Liver (tissue), 9 donors: Measurements from ENCODE around the gene DIP2C. TPM values are rescaled to one million over a fixed set of nuclear protein-coding genes. Genes with fewer than 3 reads are reported as not detected.

ENCODE experiments used
- DNase-seq: peaks from one replicate; pipeline ENCODE4 v3.0.0-alpha.2; 2017; ENCODE audit warnings: low spot score
- H3K27ac ChIP-seq, 2 donors: one replicate each; pipeline ENCODE4 v1.7.0; 2013; ENCODE audit warnings: inconsistent platforms in 2 of 2, low read length in 2 of 2, control low read depth in 1 of 2, low read depth in 1 of 2, mild to moderate bottlenecking in 1 of 2
- H3K27me3 ChIP-seq, 4 donors: one replicate each; pipeline versions ENCODE4 v1.6.1 to v1.7.0; 2013; ENCODE audit warnings: low read length in 3 of 4, inconsistent platforms in 1 of 4, mild to moderate bottlenecking in 1 of 4, moderate library complexity in 1 of 4; ENCODE audit not compliant: control insufficient read depth in 4 of 4, insufficient read depth in 4 of 4
- H3K36me3 ChIP-seq, 4 donors: one replicate each; pipeline versions ENCODE4 v1.6.1 to v1.7.0; 2013; ENCODE audit warnings: low read length in 3 of 4, mild to moderate bottlenecking in 3 of 4, low read depth in 1 of 4, moderate library complexity in 1 of 4; ENCODE audit not compliant: control insufficient read depth in 4 of 4, insufficient read depth in 3 of 4
- H3K4me1 ChIP-seq, 4 donors: one replicate each; pipeline versions ENCODE4 v1.6.1 to v1.7.0; 2013; ENCODE audit warnings: low read length in 3 of 4, mild to moderate bottlenecking in 3 of 4, moderate library complexity in 1 of 4; ENCODE audit not compliant: control insufficient read depth in 4 of 4, insufficient read depth in 4 of 4
- H3K4me3 ChIP-seq, 3 donors: one replicate each; pipeline versions ENCODE4 v1.6.1 to v1.7.0; 2013; ENCODE audit warnings: low read length in 3 of 3, control low read depth in 1 of 3, low read depth in 1 of 3, mild to moderate bottlenecking in 1 of 3
- H3K9ac ChIP-seq, 2 donors: one replicate each; pipeline ENCODE4 v1.7.0; 2013; ENCODE audit warnings: low read length in 2 of 2, mild to moderate bottlenecking in 2 of 2, moderate library complexity in 2 of 2, control low read depth in 1 of 2, low read depth in 1 of 2
- H3K9me3 ChIP-seq, 4 donors: one replicate each; pipeline versions ENCODE4 v1.6.1 to v1.7.0; 2013; ENCODE audit warnings: low read length in 3 of 4; ENCODE audit not compliant: control insufficient read depth in 4 of 4
- ATF3 ChIP-seq: IDR thresholded peaks from 2 replicates; pipeline ENCODE4 v1.6.1; 2016; ENCODE audit warnings: antibody characterized with exemption
- CTCF ChIP-seq: fragments of 150-350 bp; IDR thresholded peaks from 2 replicates; pipeline ENCODE4 v1.5.1; 2017; ENCODE audit warnings: improper control_type of control experiment, low read depth, low read length; ENCODE audit not compliant: missing input control
- EGR1 ChIP-seq, 2 donors: IDR thresholded peaks; 2 replicates each; pipeline ENCODE4 v1.6.1; 2016 to 2018; ENCODE audit warnings: antibody characterized with exemption in 2 of 2, low read depth in 2 of 2
- FOXA1 ChIP-seq: IDR thresholded peaks from 2 replicates; pipeline ENCODE4 v1.6.1; 2016; ENCODE audit warnings: antibody characterized with exemption
- FOXA2 ChIP-seq: IDR thresholded peaks from 2 replicates; pipeline ENCODE4 v1.6.1; 2016; ENCODE audit warnings: antibody characterized with exemption
- GABPA ChIP-seq, 2 donors: IDR thresholded peaks in 1 of 2; conservative IDR thresholded peaks in 1 of 2; 2 replicates each; pipeline ENCODE4 v1.6.1; 2016; ENCODE audit warnings: antibody characterized with exemption in 2 of 2, mild to moderate bottlenecking in 1 of 2, moderate library complexity in 1 of 2
- HNF4A ChIP-seq, 2 donors: conservative IDR thresholded peaks; 2 replicates each; pipeline ENCODE4 v1.6.1; 2016; ENCODE audit warnings: antibody characterized with exemption in 2 of 2, mild to moderate bottlenecking in 2 of 2
- HNF4G ChIP-seq: IDR thresholded peaks from 2 replicates; pipeline ENCODE4 v1.6.1; 2016; ENCODE audit warnings: antibody characterized with exemption
- JUND ChIP-seq, 2 donors: IDR thresholded peaks; 2 replicates each; pipeline ENCODE4 v1.6.1; 2016; ENCODE audit warnings: antibody characterized with exemption in 2 of 2
- NR2F2 ChIP-seq: IDR thresholded peaks from 2 replicates; pipeline ENCODE4 v1.6.1; 2016; ENCODE audit warnings: antibody characterized with exemption
- RAD21 ChIP-seq, 2 donors: IDR thresholded peaks; 2 replicates each; pipeline ENCODE4 v1.6.1; 2016; ENCODE audit warnings: antibody characterized with exemption in 2 of 2, mild to moderate bottlenecking in 2 of 2
- REST ChIP-seq: IDR thresholded peaks from 2 replicates; pipeline ENCODE4 v1.6.1; 2016; ENCODE audit warnings: antibody characterized with exemption, mild to moderate bottlenecking
- RXRA ChIP-seq, 2 donors: IDR thresholded peaks; 2 replicates each; pipeline ENCODE4 v1.6.1; 2017 to 2018; ENCODE audit warnings: antibody characterized with exemption in 2 of 2, mild to moderate bottlenecking in 1 of 2
- SP1 ChIP-seq: IDR thresholded peaks from 2 replicates; pipeline ENCODE4 v1.6.1; 2018; ENCODE audit warnings: antibody characterized with exemption, mild to moderate bottlenecking
- TAF1 ChIP-seq: conservative IDR thresholded peaks from 2 replicates; pipeline ENCODE4 v1.6.1; 2016; ENCODE audit warnings: antibody characterized with exemption, mild to moderate bottlenecking
- YY1 ChIP-seq: IDR thresholded peaks from 2 replicates; pipeline ENCODE4 v1.6.1; 2016; ENCODE audit warnings: antibody characterized with exemption, mild to moderate bottlenecking
- WGBS: extraction: QIAGEN DNeasy Blood & Tissue Kit; methylation state at CpG from one replicate; pipeline ENCODE4 v1.1.7; 2013; 5-methylcytosine and 5-hydroxymethylcytosine counted together
- polyA plus RNA-seq, 2 donors: library from polyadenylated mRNA; stranded (reverse) in 1 of 2; unstranded in 1 of 2; fragments of 200-250 nt in 1 of 2; fragments of >200 nt in 1 of 2; fragmentation: Nextera tagmentation in 1 of 2; extraction: Ambion mirVana in 1 of 2; gene quantifications; one replicate each; pipeline versions ENCODE4 v1.2.1 to v1.2.3, GENCODE V29; 2013 to 2015
- total RNA-seq, 2 donors: library from RNA; depleted of rRNA; stranded (reverse); fragments of >200 nt; gene quantifications; one replicate each; pipeline ENCODE4 v1.2.3, GENCODE V29; 2014
- donor health status: healthy.
- donor health status: healthy.
- donor health status: healthy.
- donor health status: healthy.
- donor health status: healthy.

The DIP2C gene
- total and polyA plus RNA-seq, 4 donors, result 4.2 to 12.2 (median 5.7) TPM

GRCh38 chr10:591646-592045 is 97.8 kb downstream of the DIP2C start:
- Histone ChIP-seq H3K27me3 (no peaks in the 10 kb centered on the region), H3K36me3 (no peaks in the 10 kb centered on the region), H3K4me3 (no peak overlapping the region), H3K9ac (no peak overlapping the region), H3K4me1 (peaks cover 0 to 5% (median 0%) of the 10 kb centered on the region in 4 donors), H3K27ac (no peak overlapping the region), H3K9me3 (no peaks in the 10 kb centered on the region)
- TF ChIP-seq ATF3 (no peak), HNF4A (conservative IDR thresholded peaks at IDR 0.05) (no peak), TAF1 (no peak), EGR1 (IDR thresholded peaks at IDR 0.05; ENCODE audit: low read depth in 2 of 2) (no peak), SP1 (no peak), HNF4G (no peak), CTCF (no peak), REST (no peak), GABPA (IDR thresholded peaks at IDR 0.05 in 1 of 2, conservative IDR thresholded peaks at IDR 0.05 in 1 of 2) (no peak), FOXA2 (no peak), JUND (IDR thresholded peaks at IDR 0.05) (no peak), RAD21 (IDR thresholded peaks at IDR 0.05) (no peak), RXRA (IDR thresholded peaks at IDR 0.05) (no peak)
- 86% methylated on average over 11 of the region's 11 CpGs for WGBS
- DNase-seq, result no peak

- Histone ChIP-seq H3K9me3 (no peaks in the 10 kb centered on the region), H3K4me1 (peaks cover 0 to 5% (median 0%) of the 10 kb centered on the region in 4 donors), H3K36me3 (no peaks in the 10 kb centered on the region), H3K27me3 (no peaks in the 10 kb centered on the region), H3K27ac (no peak overlapping the region), H3K9ac (no peak overlapping the region), H3K4me3 (no peak overlapping the region)
- no peak for DNase-seq
- no peak for TF ChIP-seq HNF4G
- no peak for TF ChIP-seq HNF4A (conservative IDR thresholded peaks at IDR 0.05)
- TF ChIP-seq NR2F2, result no peak
- no peak for TF ChIP-seq TAF1
- no peak for TF ChIP-seq YY1
- no peak for TF ChIP-seq FOXA1
- TF ChIP-seq GABPA (IDR thresholded peaks at IDR 0.05 in 1 of 2, conservative IDR thresholded peaks at IDR 0.05 in 1 of 2), result no peak
- no peak for TF ChIP-seq CTCF
- TF ChIP-seq EGR1 (IDR thresholded peaks at IDR 0.05; ENCODE audit: low read depth in 2 of 2), result no peak
- 96% methylated on average over 10 of the region's 10 CpGs for WGBS
Measured at GRCh38 chr10:590721-591120, 98.7 kb downstream of the DIP2C start.
